Smooth muscle cell (in vitro differentiated cells): ENCODE measurements around the gene THOC2. TPM values are rescaled to one million over a fixed set of nuclear protein-coding genes. Genes with fewer than 3 reads are reported as not detected.

Experiments used
- DNase-seq: peaks from one replicate; lab custom pipeline; 2025; ENCODE audit not compliant: unreplicated experiment; lab: John Stamatoyannopoulos, UW
- H2AFZ ChIP-seq: fragments of 200-600 bp; sonication (generic); 2 replicates; pipeline ENCODE4 v1.6.0; 2016; ENCODE audit warnings: antibody characterized with exemption, low read depth, mild to moderate bottlenecking
- H3F3A ChIP-seq: fragments of 200-600 bp; sonication (generic); 2 replicates; pipeline ENCODE4 v1.6.0; 2017; ENCODE audit warnings: antibody characterized with exemption, low read depth
- H3K27ac ChIP-seq: fragments of 200-600 bp; sonication (generic); 2 replicates; pipeline ENCODE4 v1.5.1; 2016; ENCODE audit warnings: low read depth, mild to moderate bottlenecking
- H3K27me3 ChIP-seq: fragments of 200-600 bp; sonication (generic); 2 replicates; pipeline ENCODE4 v1.6.1; 2016; ENCODE audit warnings: low read depth, mild to moderate bottlenecking
- H3K36me3 ChIP-seq: fragments of 200-600 bp; sonication (generic); 2 replicates; pipeline ENCODE4 v1.5.1; 2016; ENCODE audit warnings: low read depth
- H3K4me1 ChIP-seq: fragments of 200-600 bp; sonication (generic); 2 replicates; pipeline ENCODE4 v1.5.1; 2016; ENCODE audit warnings: low read depth
- H3K4me2 ChIP-seq: fragments of 200-600 bp; sonication (generic); 2 replicates; pipeline ENCODE4 v1.6.0; 2016; ENCODE audit warnings: mild to moderate bottlenecking
- H3K4me3 ChIP-seq: fragments of 200-600 bp; sonication (generic); 2 replicates; pipeline ENCODE4 v1.5.1; 2016; ENCODE audit warnings: mild to moderate bottlenecking
- H3K79me2 ChIP-seq: fragments of 200-600 bp; sonication (generic); 2 replicates; pipeline ENCODE4 v1.6.0; 2016; ENCODE audit warnings: low read depth, mild to moderate bottlenecking
- H3K9ac ChIP-seq: fragments of 200-600 bp; sonication (generic); 2 replicates; pipeline ENCODE4 v1.6.0; 2016; ENCODE audit warnings: low read depth
- H3K9me3 ChIP-seq: fragments of 200-600 bp; sonication (generic); replicated peaks from 2 replicates; pipeline ENCODE4 v1.5.1; 2016; ENCODE audit warnings: low read depth
- H4K20me1 ChIP-seq: fragments of 200-600 bp; sonication (generic); 2 replicates; pipeline ENCODE4 v1.6.0; 2016; ENCODE audit warnings: low read depth
- CTCF ChIP-seq: fragments of 200-600 bp; sonication (generic); IDR thresholded peaks from 2 replicates; pipeline ENCODE4 v1.5.1; 2017; ENCODE audit warnings: borderline replicate concordance, mild to moderate bottlenecking, antibody characterized with exemption; ENCODE audit not compliant: insufficient read depth, poor library complexity, severe bottlenecking
- WGBS: methylation state at CpG from one replicate; pipeline ENCODE4 v1.1.7; 2016; ENCODE audit warnings: low lambda C conversion rate; 5-methylcytosine and 5-hydroxymethylcytosine counted together
- polyA plus RNA-seq: library from polyadenylated mRNA; unstranded; fragments of >200 nt; fragmentation: Nextera tagmentation; extraction: Ambion mirVana; gene quantifications from 2 replicates; pipeline ENCODE4 v1.2.1, GENCODE V29; 2016
- total RNA-seq: library from RNA; depleted of rRNA; stranded (reverse); fragments of >200 nt; gene quantifications from 2 replicates; pipeline ENCODE4 v1.2.3, GENCODE V29; 2014

The THOC2 gene
- total and polyA plus RNA-seq, 2 experiments from 2014 or later: 56.8 to 115 TPM

- Histone ChIP-seq H3F3A (no peaks in the 10 kb centered on the region), H2AFZ (no peak overlapping the region), H3K27me3 (no peaks in the 10 kb centered on the region), H3K27ac (no peak overlapping the region), H3K4me2 (no peak overlapping the region), H3K36me3 (no peaks in the 10 kb centered on the region), H3K79me2 (no peaks in the 10 kb centered on the region), H3K9ac (no peak overlapping the region), H3K4me3 (no peak overlapping the region), H3K4me1 (no peaks in the 10 kb centered on the region), H4K20me1 (no peaks in the 10 kb centered on the region), H3K9me3 (no peaks in the 10 kb centered on the region)
- no peak for TF ChIP-seq CTCF
- WGBS: 75% methylated on average over 2 of the region's 2 CpGs
- DNase-seq: no peak
Measured at GRCh38 chrX:123625952-123626351, 106.9 kb downstream of the THOC2 start.

GRCh38 chrX:123625477-123625876 is 107.4 kb downstream of the THOC2 start:
- no peaks in the 10 kb centered on the region for H3F3A ChIP-seq
- no peak overlapping the region for H3K27ac ChIP-seq
- H3K79me2 ChIP-seq: no peaks in the 10 kb centered on the region
- no peak overlapping the region for H3K9ac ChIP-seq
- H4K20me1 ChIP-seq: no peaks in the 10 kb centered on the region
- no peak for TF ChIP-seq CTCF
- no peaks in the 10 kb centered on the region for H3K9me3 ChIP-seq
- H3K4me3 ChIP-seq: no peak overlapping the region
- WGBS: 82% methylated on average over 1 of the region's 1 CpG
- no peaks in the 10 kb centered on the region for H3K4me1 ChIP-seq
- no peaks in the 10 kb centered on the region for H3K36me3 ChIP-seq
- no peak overlapping the region for H2AFZ ChIP-seq
- H3K4me2 ChIP-seq: no peak overlapping the region
- DNase-seq: no peak
- no peaks in the 10 kb centered on the region for H3K27me3 ChIP-seq

- Histone ChIP-seq H3K36me3 (peaks cover 3% of the 10 kb centered on the region), H3F3A (no peaks in the 10 kb centered on the region), H3K79me2 (no peaks in the 10 kb centered on the region), H4K20me1 (no peaks in the 10 kb centered on the region), H3K27me3 (no peaks in the 10 kb centered on the region), H3K27ac (no peak overlapping the region), H3K4me1 (no peaks in the 10 kb centered on the region), H3K4me2 (no peak overlapping the region), H2AFZ (no peak overlapping the region), H3K4me3 (no peak overlapping the region), H3K9me3 (no peaks in the 10 kb centered on the region), H3K9ac (no peak overlapping the region)
- 81% methylated on average over 1 of the region's 1 CpG for WGBS
- no peak for DNase-seq
- no peak for TF ChIP-seq CTCF
Measured at GRCh38 chrX:123617007-123617406, 115.8 kb downstream of the THOC2 start.

- H3K36me3 ChIP-seq: peaks cover 3% of the 10 kb centered on the region
- H3K4me3 ChIP-seq: no peak overlapping the region
- H3K79me2 ChIP-seq: no peaks in the 10 kb centered on the region
- no peak for TF ChIP-seq CTCF
- H3K27me3 ChIP-seq: no peaks in the 10 kb centered on the region
- no peak for DNase-seq
- 79% methylated on average over 2 of the region's 2 CpGs for WGBS
- no peaks in the 10 kb centered on the region for H3K9me3 ChIP-seq
- no peak overlapping the region for H3K4me2 ChIP-seq
- H3K4me1 ChIP-seq: no peaks in the 10 kb centered on the region
- no peaks in the 10 kb centered on the region for H4K20me1 ChIP-seq
- no peak overlapping the region for H3K9ac ChIP-seq
- no peaks in the 10 kb centered on the region for H3F3A ChIP-seq
- no peak overlapping the region for H3K27ac ChIP-seq
- no peak overlapping the region for H2AFZ ChIP-seq
Measured at GRCh38 chrX:123610915-123611314, 121.9 kb downstream of the THOC2 start.
